Measurements from ENCODE around the gene SESN1.

Gene SESN1

GRCh38 chr6:108948181-108948661 is 146.4 kb downstream of the SESN1 start:
- in situ Hi-C loops (cut with HindIII; ENCODE audit: low pct_ligation_motif_present, low sequenced_read_pairs), result no loop called here

GRCh38 chr6:108947114-108947854 is 147.4 kb downstream of the SESN1 start:
- H3K36me3 ChIP-seq (replicated peaks), result no peaks in the 10 kb centered on the region
- no peak overlapping the region for H3K4me3 ChIP-seq (ENCODE audit: low read depth, low read length)
- in situ Hi-C loops (cut with HindIII; ENCODE audit: low pct_ligation_motif_present, low sequenced_read_pairs), result no loop called here
- TF ChIP-seq CTCF (IDR thresholded peaks at IDR 0.05; ENCODE audit: low read depth, low read length, missing control alignments), result no peak
- no peaks in the 10 kb centered on the region for H3K27me3 ChIP-seq (replicated peaks)
- DNase-seq, result peak; percentile 89
- peak overlapping the region; percentile 77 for H3K27ac ChIP-seq

More at GRCh38 chr6:108948181-108948661, 146.4 kb downstream of the SESN1 start:
- DNase-seq, result peak; percentile 14
- Histone ChIP-seq H3K27ac (peak overlapping the region; percentile 64), H3K36me3 (replicated peaks) (no peaks in the 10 kb centered on the region), H3K27me3 (replicated peaks) (no peaks in the 10 kb centered on the region), H3K4me3 (ENCODE audit: low read depth, low read length) (no peak overlapping the region)
- TF ChIP-seq CTCF (IDR thresholded peaks at IDR 0.05; ENCODE audit: low read depth, low read length, missing control alignments), result no peak

GRCh38 chr6:108946695-108947094 is 148.0 kb downstream of the SESN1 start:
- peak overlapping the region; percentile 77 for H3K27ac ChIP-seq
- no peaks in the 10 kb centered on the region for H3K27me3 ChIP-seq (replicated peaks)
- in situ Hi-C loops (cut with HindIII; ENCODE audit: low pct_ligation_motif_present, low sequenced_read_pairs), result no loop called here
- peak; percentile 13 for DNase-seq
- TF ChIP-seq CTCF (IDR thresholded peaks at IDR 0.05; ENCODE audit: low read depth, low read length, missing control alignments), result no peak
- H3K36me3 ChIP-seq (replicated peaks), result no peaks in the 10 kb centered on the region
- no peak overlapping the region for H3K4me3 ChIP-seq (ENCODE audit: low read depth, low read length)

GRCh38 chr6:108945681-108946159 is 148.9 kb downstream of the SESN1 start:
- DNase-seq, result peak; percentile 35
- TF ChIP-seq CTCF (IDR thresholded peaks at IDR 0.05; ENCODE audit: low read depth, low read length, missing control alignments), result no peak
- H3K36me3 ChIP-seq (replicated peaks), result no peaks in the 10 kb centered on the region
- no peaks in the 10 kb centered on the region for H3K27me3 ChIP-seq (replicated peaks)
- in situ Hi-C loops (cut with HindIII; ENCODE audit: low pct_ligation_motif_present, low sequenced_read_pairs), result no loop called here
- H3K27ac ChIP-seq, result peak overlapping the region; percentile 83
- no peak overlapping the region for H3K4me3 ChIP-seq (ENCODE audit: low read depth, low read length)

GRCh38 chr6:108944707-108945680 is 149.7 kb downstream of the SESN1 start:
- peak overlapping the region; percentile 83 for H3K27ac ChIP-seq
- no peak for TF ChIP-seq CTCF (IDR thresholded peaks at IDR 0.05; ENCODE audit: low read depth, low read length, missing control alignments)
- H3K27me3 ChIP-seq (replicated peaks), result no peaks in the 10 kb centered on the region
- DNase-seq, result peak; percentile 79
- in situ Hi-C loops (cut with HindIII; ENCODE audit: low pct_ligation_motif_present, low sequenced_read_pairs), result no loop called here
- no peaks in the 10 kb centered on the region for H3K36me3 ChIP-seq (replicated peaks)
- H3K4me3 ChIP-seq (ENCODE audit: low read depth, low read length), result no peak overlapping the region
